Endometrium (tissue), 2 donors: ENCODE measurements around the gene INPP4A.

Experiments used
- FAIRE-seq: peaks from 2 replicates; lab custom pipeline; 2012; peaks lifted over from hg19 to GRCh38; lab: Jason Lieb, UNC
- donor health status: control.
- donor health status: control.

INPP4A gene

GRCh38 chr2:98565286-98565860, 120.7 kb downstream of the INPP4A start:
- no peak for FAIRE-seq

- no peak for FAIRE-seq
These were observed 121.3 kb downstream of the INPP4A start for GRCh38 chr2:98565941-98566340.

GRCh38 chr2:98568161-98568956, 123.7 kb downstream of the INPP4A start:
- FAIRE-seq = no peak

GRCh38 chr2:98569197-98569793, 124.6 kb downstream of the INPP4A start:
- FAIRE-seq = no peak

- FAIRE-seq = no peak
These were observed 125.3 kb downstream of the INPP4A start for GRCh38 chr2:98569915-98570314.

- FAIRE-seq = no peak
These were observed 125.7 kb downstream of the INPP4A start for GRCh38 chr2:98570356-98570755.

GRCh38 chr2:98571121-98571701, 126.6 kb downstream of the INPP4A start:
- FAIRE-seq = no peak

- no peak for FAIRE-seq
These were observed 127.1 kb downstream of the INPP4A start for GRCh38 chr2:98571796-98572195.

GRCh38 chr2:98572211-98572610, 127.6 kb downstream of the INPP4A start:
- no peak for FAIRE-seq

GRCh38 chr2:98572676-98573075, 128.0 kb downstream of the INPP4A start:
- no peak for FAIRE-seq

GRCh38 chr2:98573426-98573825, 128.8 kb downstream of the INPP4A start:
- FAIRE-seq = no peak

GRCh38 chr2:98576666-98577312, 132.1 kb downstream of the INPP4A start:
- FAIRE-seq = no peak

- FAIRE-seq = no peak
These were observed 132.7 kb downstream of the INPP4A start for GRCh38 chr2:98577313-98577712.

- no peak for FAIRE-seq
These were observed 133.6 kb downstream of the INPP4A start for GRCh38 chr2:98578231-98578630.

GRCh38 chr2:98579926-98580325, 135.3 kb downstream of the INPP4A start:
- no peak for FAIRE-seq

GRCh38 chr2:98580656-98581284, 136.1 kb downstream of the INPP4A start:
- FAIRE-seq = no peak

GRCh38 chr2:98582523-98582922, 137.9 kb downstream of the INPP4A start:
- no peak for FAIRE-seq

GRCh38 chr2:98583276-98583675, 138.6 kb downstream of the INPP4A start:
- no peak for FAIRE-seq

GRCh38 chr2:98583816-98584618, 139.4 kb downstream of the INPP4A start:
- FAIRE-seq = no peak

- no peak for FAIRE-seq
These were observed 140.7 kb downstream of the INPP4A start for GRCh38 chr2:98585386-98585785.

- no peak for FAIRE-seq
These were observed 142.0 kb downstream of the INPP4A start for GRCh38 chr2:98586551-98587140.
